Stomach smooth muscle (tissue), 2 donors: ENCODE measurements around the gene PANX2.

Experiments used
- H3K27ac ChIP-seq: one replicate; pipeline ENCODE4 v1.7.0; 2013; ENCODE audit warnings: mild to moderate bottlenecking, low read length, inconsistent platforms
- H3K27me3 ChIP-seq, 2 donors: one replicate each; pipeline ENCODE4 v1.7.0; 2013; ENCODE audit warnings: low read length in 2 of 2; ENCODE audit not compliant: insufficient read depth in 2 of 2, control insufficient read depth in 1 of 2
- H3K36me3 ChIP-seq, 2 donors: one replicate each; pipeline ENCODE4 v1.7.0; 2013; ENCODE audit warnings: low read length in 2 of 2; ENCODE audit not compliant: control insufficient read depth in 2 of 2, insufficient read depth in 2 of 2
- H3K4me1 ChIP-seq: one replicate; pipeline ENCODE4 v1.7.0; 2013; ENCODE audit warnings: low read length; ENCODE audit not compliant: control insufficient read depth, insufficient read depth
- H3K4me3 ChIP-seq, 2 donors: one replicate each; pipeline ENCODE4 v1.7.0; 2013; ENCODE audit warnings: low read length in 2 of 2
- H3K9ac ChIP-seq, 2 donors: one replicate each; pipeline ENCODE4 v1.7.0; 2013; ENCODE audit warnings: low read length in 2 of 2, mild to moderate bottlenecking in 1 of 2
- H3K9me3 ChIP-seq, 2 donors: one replicate each; pipeline ENCODE4 v1.7.0; 2013; ENCODE audit warnings: low read length in 2 of 2; ENCODE audit not compliant: control insufficient read depth in 2 of 2
- donor health status: healthy.
- donor health status: Pancreatic carcinoma.

Gene PANX2

GRCh38 chr22:50211147-50211546 lies 40.6 kb downstream of the PANX2 start:
- H3K4me1 ChIP-seq = peaks cover 4% of the 10 kb centered on the region
- H3K36me3 ChIP-seq = peaks cover 29 to 43% of the 10 kb centered on the region in 2 donors
- H3K27ac ChIP-seq = no peak overlapping the region
- H3K9ac ChIP-seq = no peak overlapping the region
- H3K27me3 ChIP-seq = no peaks in the 10 kb centered on the region
- no peaks in the 10 kb centered on the region for H3K9me3 ChIP-seq
- H3K4me3 ChIP-seq = no peak overlapping the region

GRCh38 chr22:50213263-50213662 lies 42.7 kb downstream of the PANX2 start:
- no peaks in the 10 kb centered on the region for H3K27me3 ChIP-seq
- H3K27ac ChIP-seq = no peak overlapping the region
- peaks cover 46 to 49% of the 10 kb centered on the region in 2 donors for H3K36me3 ChIP-seq
- H3K9ac ChIP-seq = no peak overlapping the region
- no peaks in the 10 kb centered on the region for H3K9me3 ChIP-seq
- H3K4me1 ChIP-seq = peaks cover 4% of the 10 kb centered on the region
- no peak overlapping the region for H3K4me3 ChIP-seq

GRCh38 chr22:50215297-50216054 lies 44.9 kb downstream of the PANX2 start:
- Histone ChIP-seq H3K4me3 (no peak overlapping the region), H3K9ac (no peak overlapping the region), H3K36me3 (peaks cover 49 to 50% of the 10 kb centered on the region in 2 donors), H3K27me3 (no peaks in the 10 kb centered on the region), H3K27ac (no peak overlapping the region), H3K4me1 (peaks cover 14% of the 10 kb centered on the region), H3K9me3 (no peaks in the 10 kb centered on the region)

- H3K27ac ChIP-seq = no peak overlapping the region
- H3K9me3 ChIP-seq = no peaks in the 10 kb centered on the region
- H3K36me3 ChIP-seq = peaks cover 49 to 51% of the 10 kb centered on the region in 2 donors
- peaks cover 14% of the 10 kb centered on the region for H3K4me1 ChIP-seq
- H3K27me3 ChIP-seq = no peaks in the 10 kb centered on the region
- no peak overlapping the region for H3K9ac ChIP-seq
- H3K4me3 ChIP-seq = no peak overlapping the region
These were observed 45.6 kb downstream of the PANX2 start for GRCh38 chr22:50216055-50216683.

GRCh38 chr22:50216684-50217520 lies 46.4 kb downstream of the PANX2 start:
- Histone ChIP-seq H3K9me3 (no peaks in the 10 kb centered on the region), H3K9ac (no peak overlapping the region), H3K27ac (no peak overlapping the region), H3K27me3 (no peaks in the 10 kb centered on the region), H3K4me1 (peaks cover 14% of the 10 kb centered on the region), H3K4me3 (no peak overlapping the region), H3K36me3 (peaks cover 52 to 56% of the 10 kb centered on the region in 2 donors)

GRCh38 chr22:50217543-50218152 lies 47.1 kb downstream of the PANX2 start:
- H3K27me3 ChIP-seq = no peaks in the 10 kb centered on the region
- H3K27ac ChIP-seq = no peak overlapping the region

GRCh38 chr22:50218153-50218995 lies 47.8 kb downstream of the PANX2 start:
- Histone ChIP-seq H3K4me3 (no peak overlapping the region), H3K9ac (no peak overlapping the region), H3K27me3 (no peaks in the 10 kb centered on the region), H3K27ac (no peak overlapping the region), H3K9me3 (no peaks in the 10 kb centered on the region), H3K36me3 (peaks cover 47 to 60% of the 10 kb centered on the region in 2 donors), H3K4me1 (peaks cover 14% of the 10 kb centered on the region)

More at GRCh38 chr22:50217543-50218152, 47.1 kb downstream of the PANX2 start:
- Histone ChIP-seq H3K36me3 (peaks cover 54 to 60% of the 10 kb centered on the region in 2 donors), H3K4me3 (no peak overlapping the region), H3K4me1 (peaks cover 14% of the 10 kb centered on the region), H3K9me3 (no peaks in the 10 kb centered on the region), H3K9ac (no peak overlapping the region)

- no peak overlapping the region for H3K27ac ChIP-seq
- H3K4me1 ChIP-seq = peaks cover 14% of the 10 kb centered on the region
- H3K9ac ChIP-seq = no peak overlapping the region
- H3K9me3 ChIP-seq = no peaks in the 10 kb centered on the region
- no peak overlapping the region for H3K4me3 ChIP-seq
- H3K36me3 ChIP-seq = peaks cover 52 to 64% of the 10 kb centered on the region in 2 donors
- H3K27me3 ChIP-seq = no peaks in the 10 kb centered on the region
These were observed 48.6 kb downstream of the PANX2 start for GRCh38 chr22:50218996-50219727.

- H3K27ac ChIP-seq = no peak overlapping the region
- no peaks in the 10 kb centered on the region for H3K27me3 ChIP-seq
- H3K4me1 ChIP-seq = peaks cover 14% of the 10 kb centered on the region
- H3K4me3 ChIP-seq = no peak overlapping the region
- H3K9ac ChIP-seq = no peak overlapping the region
- no peaks in the 10 kb centered on the region for H3K9me3 ChIP-seq
- H3K36me3 ChIP-seq = peaks cover 56 to 63% of the 10 kb centered on the region in 2 donors
These were observed 49.5 kb downstream of the PANX2 start for GRCh38 chr22:50219800-50220602.
